CD4-positive, alpha-beta T cell treated with Interferon gamma for 1 hour (primary cell): ENCODE measurements around the gene GSTM3.
"Not testable (repeated sequence)": the region's sequence is repeated elsewhere in the genome, so short reads cannot be mapped to it uniquely, and the experiment has no call there.

Source experiments
- DNase-seq: peaks from one replicate; pipeline ENCODE4 v3.0.0-alpha.2; 2020

The GSTM3 gene

DNA sequence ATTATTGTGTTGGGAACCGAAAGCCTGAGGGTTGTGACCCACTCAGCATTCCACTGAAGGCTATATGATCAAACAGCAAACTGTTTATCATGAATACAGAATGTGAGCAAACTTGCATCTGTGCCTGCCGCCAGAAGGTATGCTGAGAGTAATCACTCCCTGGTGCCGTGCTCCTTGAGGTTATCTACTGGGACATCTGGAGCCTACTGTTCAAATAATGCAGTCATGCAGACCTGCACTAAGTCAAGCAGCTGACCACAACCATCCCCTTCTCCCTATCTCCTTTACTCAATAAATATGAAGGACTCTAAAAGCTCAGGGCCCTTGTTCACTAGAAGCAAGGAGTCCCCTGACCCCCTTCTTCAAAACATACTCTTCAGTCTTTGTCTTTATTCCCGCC, 15.3 kb downstream of the GSTM3 start:
- no peak for DNase-seq

DNA sequence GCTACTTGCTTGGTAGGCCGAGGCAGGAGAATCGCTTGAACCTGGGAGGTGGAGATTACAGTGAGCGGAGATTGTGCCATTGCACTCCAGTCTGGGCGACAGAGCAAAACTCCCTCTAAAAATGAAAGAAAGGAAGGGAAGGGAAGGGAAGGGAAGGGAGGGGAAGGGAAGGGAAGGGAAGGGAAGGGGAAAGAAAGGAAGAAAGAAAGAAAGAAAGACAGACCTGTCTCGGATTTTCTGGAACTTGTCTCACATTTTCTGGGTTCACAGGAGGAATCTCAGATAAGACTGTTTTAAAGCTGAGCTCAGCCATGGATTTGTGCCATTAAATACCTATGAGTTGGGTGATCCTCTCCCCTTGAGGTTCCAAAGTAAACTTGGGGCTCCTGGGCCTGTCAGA, 15.9 kb downstream of the GSTM3 start:
- DNase-seq: no peak

DNA sequence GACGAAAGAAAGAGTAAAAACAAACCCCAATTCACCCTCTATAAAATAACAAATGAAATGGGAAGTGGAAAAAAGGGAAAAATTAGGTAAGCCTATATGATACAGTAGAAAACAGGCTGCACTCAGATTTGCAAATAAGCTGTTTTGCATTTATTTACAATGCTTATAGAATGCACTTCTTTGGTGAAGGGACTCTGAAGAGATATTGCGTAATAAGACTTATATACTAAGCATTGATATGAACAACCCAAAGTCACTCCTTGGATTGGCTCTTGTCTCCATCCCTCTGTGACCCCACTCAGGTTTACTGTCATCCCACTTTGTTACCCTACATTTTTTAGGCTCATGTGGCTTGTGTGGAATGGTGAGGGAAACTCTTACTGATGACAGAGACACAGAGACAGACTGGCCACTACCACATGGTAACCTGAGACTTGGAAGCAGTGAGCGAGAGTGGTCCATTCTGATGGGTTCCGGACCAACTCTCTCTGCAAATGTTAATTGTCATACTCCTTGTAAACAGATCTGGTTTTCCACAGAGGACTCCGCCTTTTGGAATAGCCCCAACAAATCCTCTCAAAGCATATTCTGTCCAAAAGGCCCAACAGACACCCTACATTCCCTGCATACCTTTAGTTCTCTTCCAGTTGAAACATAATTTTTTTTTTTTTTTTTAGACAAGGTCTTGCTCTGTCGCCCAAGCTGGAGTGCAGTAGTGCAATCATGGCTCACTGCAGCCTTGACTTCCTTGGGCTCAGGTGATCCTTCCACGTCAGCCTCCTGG, 17.7 kb downstream of the GSTM3 start:
- DNase-seq: no peak

DNA sequence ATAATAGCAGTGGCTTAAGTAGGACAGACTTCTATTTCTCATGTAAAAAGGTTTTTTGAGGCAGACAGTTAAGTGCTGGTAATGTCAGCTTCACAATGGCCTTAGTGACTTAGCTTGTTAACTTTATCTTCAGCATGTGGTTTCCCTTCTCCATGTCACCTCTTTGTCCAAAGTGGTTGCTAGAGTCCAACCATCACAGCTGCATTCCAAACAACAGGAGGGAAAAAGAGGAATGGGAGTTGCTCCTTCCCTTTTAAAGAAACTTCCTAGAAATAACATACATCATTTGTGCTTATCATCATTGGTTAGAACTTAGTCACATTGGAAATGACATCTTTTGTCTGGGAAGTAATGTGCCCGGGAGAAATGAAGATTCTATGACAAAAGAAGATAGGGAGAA, 18.9 kb downstream of the GSTM3 start:
- no peak for DNase-seq

DNA sequence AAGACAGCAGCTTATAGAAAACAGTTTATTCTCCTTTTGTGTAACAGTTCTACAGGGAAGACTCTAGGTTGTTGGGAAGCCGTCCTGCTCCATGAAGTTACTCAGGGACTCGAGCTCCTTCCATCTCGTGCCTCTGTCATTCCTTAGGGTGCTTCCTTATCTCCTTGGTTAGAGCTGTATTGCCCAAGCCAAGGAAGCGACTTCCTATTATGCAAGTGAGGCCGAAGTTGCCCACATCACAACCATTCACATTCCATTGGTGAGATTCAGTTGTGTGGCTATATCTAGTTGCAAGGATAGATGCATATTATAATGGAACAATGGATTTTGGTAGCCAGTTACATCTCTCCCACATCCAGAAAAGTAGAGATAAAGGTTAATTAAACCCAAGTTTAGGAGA, 19.8 kb downstream of the GSTM3 start:
- no peak for DNase-seq

DNA sequence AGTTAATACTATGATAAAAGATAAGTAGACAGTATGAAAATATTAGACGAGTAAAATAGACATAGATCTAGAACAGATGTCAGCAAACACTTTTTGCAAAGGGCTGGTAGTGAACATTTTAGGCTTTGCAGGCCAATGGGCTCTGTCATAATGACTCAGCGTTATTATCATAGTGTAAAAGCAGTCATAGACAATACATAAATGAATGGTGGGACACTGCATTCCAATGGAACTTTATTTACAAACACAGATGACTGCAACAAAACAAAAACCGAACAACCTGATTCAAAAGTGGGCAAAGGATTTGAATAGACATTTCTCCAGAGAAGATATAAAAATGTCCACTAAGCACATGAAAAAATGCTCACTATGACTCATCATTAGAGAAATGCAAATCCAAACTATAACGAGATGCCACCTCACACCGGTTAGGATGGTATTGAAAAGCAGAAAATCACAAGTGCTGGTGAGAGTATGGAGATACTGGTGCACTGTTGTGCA, 21.5 kb downstream of the GSTM3 start:
- no peak for DNase-seq

DNA sequence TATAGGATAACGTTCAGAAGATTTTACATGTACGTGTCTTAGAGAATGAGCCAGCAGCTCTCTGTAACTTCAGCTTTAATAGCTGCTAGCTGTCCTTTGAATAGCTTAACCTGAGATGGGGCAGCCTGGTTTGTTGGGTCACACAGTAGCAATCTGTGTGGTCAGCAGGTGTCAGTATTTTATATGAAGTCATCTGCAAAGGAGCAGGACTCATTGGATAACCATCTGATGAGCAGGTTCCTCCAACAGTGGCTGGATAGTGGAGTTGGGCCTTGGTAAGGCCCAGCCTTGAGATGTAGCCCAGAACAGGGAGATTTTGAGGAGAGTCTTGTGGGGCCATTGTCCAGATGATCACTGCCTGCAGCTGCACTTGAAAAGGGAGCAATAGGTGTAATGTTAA, 22.3 kb downstream of the GSTM3 start:
- DNase-seq: no peak

DNA sequence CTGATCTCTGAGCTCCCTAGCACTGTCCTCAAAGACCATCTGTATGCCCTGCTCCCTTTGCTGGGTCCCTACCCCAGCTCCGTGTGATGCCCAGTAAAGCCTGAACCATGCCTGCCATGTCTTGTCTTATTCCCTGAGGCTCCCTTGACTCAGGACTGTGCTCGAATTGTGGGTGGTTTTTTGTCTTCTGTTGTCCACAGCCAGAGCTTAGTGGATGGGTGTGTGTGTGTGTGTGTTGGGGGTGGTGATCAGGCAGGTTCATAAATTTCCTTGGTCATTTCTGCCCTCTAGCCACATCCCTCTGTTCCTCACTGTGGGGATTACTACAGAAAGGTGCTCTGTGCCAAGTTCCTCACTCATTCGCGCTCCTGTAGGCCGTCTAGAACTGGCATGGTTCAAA, 23.1 kb downstream of the GSTM3 start:
- DNase-seq: no peak

DNA sequence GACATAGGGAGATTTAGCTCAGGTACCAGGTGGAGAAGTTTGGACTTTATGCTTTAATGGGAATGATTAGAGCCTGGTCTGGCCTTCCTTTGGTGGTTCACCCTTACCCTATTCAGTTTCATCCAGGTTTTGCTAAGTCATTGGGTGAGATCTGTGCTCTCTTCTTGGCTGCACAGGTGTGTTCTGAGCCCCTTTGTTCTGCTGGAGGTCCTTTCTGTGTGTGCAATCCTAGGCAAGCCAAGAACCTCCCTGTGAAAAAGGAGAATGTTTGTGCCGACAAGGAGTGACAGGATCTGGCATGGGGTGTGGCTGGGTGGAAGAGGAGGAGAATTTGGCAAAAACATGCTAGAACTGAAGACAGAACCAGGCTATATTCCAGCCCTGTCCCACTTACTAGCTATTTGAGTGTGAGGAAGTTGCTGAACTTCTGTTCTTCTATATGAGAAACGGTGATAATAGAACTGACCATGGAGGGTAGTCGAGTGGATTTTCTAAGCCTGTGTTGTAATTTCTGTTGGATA, 24.2 kb downstream of the GSTM3 start:
- DNase-seq: no peak

DNA sequence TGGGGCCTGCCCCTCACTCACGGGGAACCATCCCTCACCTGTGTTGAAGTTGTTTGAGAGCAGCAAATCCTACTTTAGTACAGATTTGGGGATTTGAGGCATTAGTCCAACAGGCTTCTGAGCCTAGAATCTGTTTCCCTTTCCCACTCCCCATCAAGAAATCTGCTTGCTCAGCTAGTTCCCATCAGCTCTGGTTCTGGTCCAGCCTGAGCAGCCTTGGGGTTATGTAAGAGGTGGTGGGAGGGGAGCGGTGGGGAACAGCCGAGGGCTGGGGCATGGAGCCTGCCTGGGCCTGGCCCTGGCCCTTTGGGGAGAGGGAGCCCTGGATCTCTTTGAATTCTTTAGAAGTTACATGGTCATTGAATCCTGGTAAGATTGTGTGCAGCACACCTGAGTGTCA, 24.7 kb downstream of the GSTM3 start:
- no peak for DNase-seq

DNA sequence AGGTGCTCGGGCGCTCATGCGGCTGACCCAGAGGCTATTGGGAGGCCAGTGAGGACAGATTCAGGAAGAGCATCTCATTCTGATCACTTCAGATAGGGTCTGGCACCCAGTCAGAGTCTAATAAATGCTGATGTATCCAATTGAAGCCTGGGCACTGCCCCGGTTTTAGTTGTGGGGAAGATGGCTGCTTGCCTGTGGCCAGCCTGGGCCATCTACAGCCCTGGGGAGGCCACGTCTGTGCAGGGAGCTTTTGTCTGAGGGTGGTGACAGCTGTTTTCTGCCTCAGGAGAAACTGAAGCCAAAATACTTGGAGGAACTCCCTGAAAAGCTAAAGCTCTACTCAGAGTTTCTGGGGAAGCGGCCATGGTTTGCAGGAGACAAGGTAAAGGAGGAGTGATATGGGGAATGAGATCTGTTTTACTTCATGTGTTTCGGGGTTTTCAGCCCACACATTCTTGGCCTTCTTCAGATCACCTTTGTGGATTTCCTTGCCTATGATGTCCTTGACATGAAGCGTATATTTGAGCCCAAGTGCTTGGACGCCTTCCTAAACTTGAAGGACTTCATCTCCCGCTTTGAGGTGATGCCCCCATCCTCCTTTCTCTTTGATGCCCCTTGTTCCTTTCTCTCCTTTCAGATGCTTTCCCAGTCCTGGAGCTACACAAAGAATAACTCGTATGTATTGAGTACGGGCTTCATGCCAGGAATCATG, 26.0 kb downstream of the GSTM3 start:
- DNase-seq: no peak

DNA sequence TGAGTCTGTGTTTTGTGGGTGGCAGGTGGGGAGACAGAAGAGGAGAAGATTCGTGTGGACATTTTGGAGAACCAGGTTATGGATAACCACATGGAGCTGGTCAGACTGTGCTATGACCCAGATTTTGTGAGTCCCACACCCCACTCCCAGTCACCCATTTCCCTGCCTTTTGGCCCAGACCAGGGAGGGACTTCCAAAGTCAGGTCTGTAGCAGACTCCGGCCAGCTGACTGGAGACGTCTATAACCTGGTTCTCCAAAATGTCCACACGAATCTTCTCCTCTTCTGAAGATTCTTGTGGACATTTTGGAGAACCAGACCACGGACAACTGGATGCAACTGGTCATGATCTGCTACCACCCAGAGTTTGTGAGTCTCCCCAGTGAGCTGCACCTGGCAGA, 27.2 kb downstream of the GSTM3 start:
- DNase-seq: no peak

DNA sequence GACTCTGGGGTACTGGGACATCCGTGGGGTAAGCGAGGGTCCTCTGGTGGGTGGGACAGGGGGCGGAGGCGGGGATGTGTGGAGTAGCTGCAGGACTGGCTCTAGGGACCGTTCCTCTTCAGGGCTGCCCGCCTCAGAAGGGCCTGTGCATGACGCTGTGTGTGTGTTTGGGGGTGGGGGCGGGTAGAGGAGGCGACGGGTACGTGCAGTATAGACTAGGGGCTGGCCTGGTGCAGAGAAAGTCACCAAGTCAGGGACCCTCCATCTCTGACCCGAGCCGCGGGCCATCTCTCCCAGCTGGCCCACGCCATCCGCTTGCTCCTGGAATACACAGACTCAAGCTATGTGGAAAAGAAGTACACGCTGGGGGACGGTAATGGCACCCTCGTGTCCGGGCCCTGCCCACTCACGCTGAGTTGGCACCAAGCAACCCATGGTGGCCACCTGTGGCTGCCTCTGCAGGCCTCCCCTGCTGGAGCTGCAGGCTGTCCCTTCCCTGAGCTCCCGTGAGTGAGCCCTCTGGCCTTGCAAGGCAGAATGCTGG, 28.4 kb downstream of the GSTM3 start:
- no peak for DNase-seq

DNA sequence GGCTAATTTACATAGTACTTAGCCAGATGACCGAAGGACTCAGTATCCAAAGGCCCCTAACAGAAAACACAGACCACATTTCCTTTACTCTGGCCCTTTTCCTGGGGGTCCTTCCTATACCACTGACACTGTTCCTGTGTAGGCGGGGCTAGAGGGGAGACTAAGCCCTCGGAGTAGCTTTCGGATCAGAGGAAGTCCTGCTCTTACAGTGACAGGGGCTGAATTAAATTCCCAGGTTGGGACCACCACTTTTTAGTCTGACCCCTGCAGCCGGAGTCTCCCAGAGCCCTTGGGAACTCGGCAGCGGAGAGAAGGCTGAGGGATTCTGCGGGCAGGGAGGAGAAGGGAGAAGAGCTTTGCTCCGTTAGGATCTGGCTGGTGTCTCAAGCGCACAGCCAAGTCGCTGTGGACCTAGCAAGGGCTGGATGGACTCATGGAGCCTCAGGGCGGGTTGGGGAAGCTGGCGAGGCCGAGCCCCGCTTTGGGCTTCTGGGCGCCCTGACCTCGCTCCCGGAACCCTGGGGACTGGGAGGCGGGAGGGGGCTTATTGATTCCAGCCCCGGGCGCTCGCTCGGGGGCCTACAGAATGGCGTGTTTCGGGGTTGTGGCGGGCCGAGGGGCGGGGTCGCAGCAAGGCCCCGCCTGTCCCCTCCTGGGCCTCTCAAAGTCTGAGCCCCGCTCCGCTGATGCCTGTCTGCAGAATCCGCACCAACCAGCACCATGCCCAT, 29.1 kb downstream of the GSTM3 start, which contains the start of gene GSTM5:
Gene GSTM5, plus strand, starts transcription at position 659 of the 728 bp plus-strand sequence. Its CDS starts 62 bp downstream, at position 721.
- DNase-seq: not testable (repeated sequence)

DNA sequence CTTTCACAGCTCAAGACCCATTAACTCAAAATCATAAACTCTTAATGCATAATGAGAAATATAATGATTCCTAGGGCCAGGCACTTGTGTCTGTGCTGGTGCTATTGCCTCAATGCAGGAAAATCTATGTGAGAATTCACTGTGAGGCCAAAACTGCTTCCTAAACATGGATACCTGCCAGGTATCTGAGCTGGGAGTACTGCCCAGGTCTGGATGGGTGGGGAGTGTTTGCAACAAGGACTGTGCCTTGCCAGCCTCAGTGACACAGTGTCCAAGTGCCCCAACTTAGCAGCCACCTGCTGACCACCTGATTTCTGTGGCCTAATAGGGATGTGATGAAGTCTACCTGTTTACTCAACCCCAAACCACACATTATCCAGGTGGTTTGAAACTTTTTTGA, 31.0 kb downstream of the GSTM3 start:
- not testable (repeated sequence) for DNase-seq

DNA sequence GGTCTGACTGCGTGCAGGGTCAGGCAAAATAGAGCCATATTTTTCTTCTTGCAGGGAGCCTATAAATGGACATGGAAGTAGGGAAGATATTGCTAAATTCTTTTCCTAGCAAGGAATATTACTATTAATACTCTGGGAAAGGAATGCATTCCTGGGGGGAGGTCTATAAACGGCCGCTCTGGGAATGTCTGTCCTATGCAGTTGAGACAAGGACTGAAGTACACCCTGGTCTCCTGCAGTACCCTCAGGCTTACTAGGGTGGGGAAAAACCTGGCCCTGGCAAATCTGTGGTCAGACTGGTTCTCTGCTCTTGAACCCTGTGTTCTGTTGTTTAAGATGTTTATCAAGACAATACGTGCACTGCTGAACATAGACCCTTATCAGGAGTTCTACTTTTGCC, 31.9 kb downstream of the GSTM3 start:
- not testable (repeated sequence) for DNase-seq

DNA sequence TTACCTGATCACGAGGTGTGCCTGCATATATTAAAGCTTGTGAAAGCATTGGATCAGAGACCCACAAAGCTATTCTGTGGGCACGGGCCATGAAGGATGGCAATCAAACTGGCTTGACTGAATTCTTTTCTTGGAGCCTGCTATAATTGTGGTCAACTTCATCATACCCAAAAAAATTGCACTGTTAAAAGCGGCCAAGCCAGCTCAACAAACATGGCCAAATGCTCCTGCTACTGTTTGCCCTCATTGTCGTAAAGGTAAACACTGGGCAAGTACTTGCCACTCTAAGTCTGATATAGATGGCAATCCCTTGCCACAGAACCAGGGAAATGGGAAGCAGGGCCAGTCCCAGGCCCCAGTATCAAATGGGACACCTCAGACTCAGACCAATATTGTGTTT, 35.4 kb downstream of the GSTM3 start:
- DNase-seq: no peak

DNA sequence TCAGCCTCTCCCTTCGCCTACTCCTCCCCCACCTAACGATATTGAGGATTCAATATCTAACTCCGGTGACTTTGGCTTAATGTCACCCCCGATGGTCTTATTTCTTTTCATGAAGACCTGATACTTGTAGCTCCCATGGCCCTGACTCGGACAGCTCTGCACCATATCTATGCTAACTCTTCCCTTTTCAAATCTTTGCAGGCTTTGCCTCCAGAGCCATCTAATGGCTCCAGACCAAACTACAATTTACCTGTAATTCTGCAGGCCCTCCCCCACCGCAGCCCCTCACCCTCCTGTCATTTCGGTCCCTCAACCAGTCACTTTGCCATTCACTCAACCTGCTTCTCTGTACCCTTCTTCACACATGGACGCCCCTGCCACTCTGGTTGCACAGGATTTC, 36.7 kb downstream of the GSTM3 start:
- DNase-seq: no peak

DNA sequence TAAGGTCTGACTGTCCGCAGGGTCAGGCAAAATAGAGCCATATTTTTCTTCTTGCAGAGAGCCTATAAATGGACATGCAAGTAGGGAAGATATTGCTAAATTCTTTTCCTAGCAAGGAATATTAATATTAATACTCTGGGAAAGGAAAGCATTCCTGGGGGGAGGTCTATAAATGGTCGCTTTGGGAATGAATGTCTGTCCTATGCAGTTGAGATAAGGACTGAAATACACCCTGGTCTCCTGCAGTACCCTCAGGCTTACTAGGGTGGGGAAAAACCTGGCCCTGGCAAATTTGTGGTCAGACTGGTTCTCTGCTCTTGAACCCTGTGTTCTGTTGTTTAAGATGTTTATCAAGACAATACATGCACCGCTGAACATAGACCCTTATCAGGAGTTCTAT, 37.9 kb downstream of the GSTM3 start:
- not testable (repeated sequence) for DNase-seq

DNA sequence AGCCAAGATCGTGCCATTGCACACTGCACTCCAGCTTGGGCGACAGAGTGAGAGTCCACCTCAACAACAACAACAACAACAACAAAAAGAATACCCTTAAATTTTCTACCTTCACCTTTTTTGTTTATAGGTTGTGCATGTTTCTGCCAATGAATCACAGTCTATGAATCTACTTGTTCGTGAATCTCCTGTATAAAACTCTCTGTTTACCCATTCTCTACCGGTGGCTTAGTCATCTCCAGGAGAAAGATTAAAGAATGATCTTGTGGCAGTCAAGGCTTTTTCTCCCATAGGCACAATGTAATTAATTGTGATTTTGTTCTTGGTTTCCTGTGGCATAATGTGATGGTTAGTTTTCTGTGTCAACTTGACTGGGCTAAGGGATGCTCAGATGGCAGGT, 43.0 kb downstream of the GSTM3 start:
- DNase-seq: not testable (repeated sequence)

DNA sequence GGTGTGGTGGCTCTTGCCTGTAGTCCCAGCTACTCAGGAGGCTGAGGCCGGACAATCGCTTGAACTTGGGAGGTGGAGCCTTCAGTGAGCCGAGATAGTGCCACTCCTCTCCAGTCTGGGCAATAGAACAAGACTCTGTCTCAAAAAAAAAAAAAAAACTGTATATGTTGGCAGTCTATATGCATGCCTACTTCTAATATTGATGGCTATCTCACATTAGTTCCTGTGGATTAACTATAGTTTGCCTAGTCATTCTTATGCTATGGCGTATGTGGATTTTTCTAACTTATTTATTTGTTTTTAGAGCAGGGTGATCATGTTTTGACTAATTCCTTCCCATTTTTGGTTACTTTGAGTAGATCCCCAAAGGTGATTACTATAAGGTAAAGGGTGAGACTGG, 43.8 kb downstream of the GSTM3 start:
- no peak for DNase-seq

DNA sequence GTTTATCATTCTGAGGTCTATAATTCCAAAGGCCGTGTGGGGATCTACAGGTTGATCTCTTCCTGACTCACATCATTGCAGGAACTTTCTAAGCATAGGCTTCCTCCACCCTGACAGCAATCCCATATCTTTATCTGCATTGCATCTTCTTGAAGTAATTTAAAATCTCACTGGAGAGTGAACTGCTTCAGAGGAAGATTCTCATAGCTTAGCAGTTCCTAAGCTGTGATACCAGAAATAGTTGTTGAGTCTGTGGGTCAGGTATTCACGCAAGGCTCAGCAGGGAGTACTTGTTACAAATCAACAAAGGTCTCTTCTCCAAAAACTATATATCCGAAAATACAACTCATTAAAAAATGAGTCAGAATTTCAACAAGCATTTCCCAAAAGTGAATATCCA, 45.7 kb downstream of the GSTM3 start:
- DNase-seq: not testable (repeated sequence)

DNA sequence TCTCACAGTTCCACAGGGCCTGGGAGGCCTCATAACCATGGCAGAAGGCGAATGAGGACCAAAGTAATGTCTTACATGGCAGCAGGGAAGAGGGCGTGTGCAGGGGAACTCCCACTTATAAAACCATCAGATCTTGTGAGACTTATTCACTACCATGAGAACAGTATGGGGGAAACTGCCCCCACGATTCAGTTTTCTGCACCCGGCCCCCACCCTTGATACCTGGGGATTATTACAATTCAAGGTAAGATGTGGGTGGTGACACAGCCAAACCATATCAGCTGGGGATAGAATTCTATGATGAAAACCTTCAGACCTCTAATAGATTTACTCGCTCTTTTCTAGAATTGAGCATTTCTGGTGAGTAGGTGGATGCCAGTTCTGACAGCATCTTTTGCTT, 46.4 kb downstream of the GSTM3 start:
- not testable (repeated sequence) for DNase-seq
